Measurements from ENCODE around the gene CPPED1.

- TF ChIP-seq CTCF (IDR thresholded peaks at IDR 0.05; ENCODE audit: low read depth, low read length) = no peak
- TF ChIP-seq POLR2A (IDR thresholded peaks at IDR 0.05; ENCODE audit: extremely low read depth, insufficient read length) = no peak
- TF ChIP-seq MAX (IDR thresholded peaks at IDR 0.05; ENCODE audit: low read depth, low read length) = no peak
- no peak for TF ChIP-seq MYC (IDR thresholded peaks at IDR 0.05; ENCODE audit: low read depth, low read length)
Observed at GRCh38 chr16:12750554-12750918, 53.2 kb downstream of the CPPED1 start.
